ENCODE measurements around the gene RNF168.

DNA sequence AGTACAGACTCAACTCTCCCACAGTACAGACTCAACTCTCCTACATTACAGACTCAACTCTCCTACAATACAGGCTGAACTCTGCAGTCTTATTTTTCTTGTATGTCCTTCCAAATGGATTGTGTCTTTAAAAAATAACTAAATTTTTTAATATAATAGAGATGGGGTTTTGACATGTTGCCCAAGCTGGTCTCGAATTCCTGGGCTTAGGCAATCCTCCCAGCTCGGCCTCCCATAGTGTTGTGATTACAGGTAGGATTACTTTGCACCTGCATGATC, 40.2 kb downstream of the RNF168 start:
- TF ChIP-seq POLR2A (IDR thresholded peaks at IDR 0.05; ENCODE audit: low read depth, low read length), result no peak
- TF ChIP-seq POLR2AphosphoS5 (IDR thresholded peaks at IDR 0.05; ENCODE audit: low read depth, low read length), result no peak
- no peak for TF ChIP-seq TAF1 (IDR thresholded peaks at IDR 0.05; ENCODE audit: low read depth, low read length)
- no peak for TF ChIP-seq SPI1 (IDR thresholded peaks at IDR 0.05; ENCODE audit: low read depth, low read length)
- TF ChIP-seq PAX5 (IDR thresholded peaks at IDR 0.05; ENCODE audit: insufficient read depth, low read length, severe bottlenecking), result no peak
- TF ChIP-seq POU2F2 (IDR thresholded peaks at IDR 0.05; ENCODE audit: low read depth, low read length), result no peak
